ENCODE data around the gene SPIB.

DNA sequence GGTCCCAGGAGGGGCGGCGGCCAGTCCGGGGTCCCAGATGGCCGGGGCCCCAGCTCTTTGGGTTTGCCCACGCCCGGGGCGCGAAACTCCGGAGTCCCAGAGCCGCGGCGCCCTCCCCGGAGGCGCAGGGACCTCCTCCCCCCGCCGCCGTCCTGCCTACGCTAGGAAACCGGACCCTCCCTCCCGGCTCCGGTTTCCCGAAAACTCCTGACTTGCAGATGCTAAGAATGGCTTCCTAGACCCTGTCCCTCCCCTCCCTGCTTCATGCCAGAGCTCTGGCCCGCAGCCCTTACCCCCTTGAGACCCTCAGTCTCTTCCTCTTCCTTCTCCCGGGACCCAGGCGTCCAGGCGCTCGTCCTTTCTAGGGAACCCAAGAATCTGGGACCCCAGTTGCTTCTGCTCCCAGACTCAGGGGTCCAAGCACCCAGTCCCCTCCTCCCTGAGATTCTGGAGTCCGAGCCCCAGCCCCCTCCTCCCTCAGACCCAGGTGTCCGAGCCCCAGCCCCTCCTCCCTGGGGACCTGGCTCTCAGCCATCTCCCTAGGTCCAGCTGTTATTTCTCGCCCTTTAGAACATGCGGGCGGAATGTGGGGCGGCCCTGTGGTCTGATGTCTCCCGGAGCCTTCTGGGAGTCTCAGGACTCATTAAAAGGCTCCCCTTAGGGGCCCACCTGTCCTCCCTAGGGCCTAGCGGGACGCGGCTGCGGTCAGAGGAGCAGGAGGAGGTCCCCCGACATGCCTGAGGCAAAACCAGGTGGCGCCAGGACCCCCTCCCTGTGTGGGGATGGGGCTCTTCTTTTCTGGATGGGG, 13.7 kb downstream of the SPIB start, which contains the start of gene MYBPC2:
- TF ChIP-seq, protein P1, sequence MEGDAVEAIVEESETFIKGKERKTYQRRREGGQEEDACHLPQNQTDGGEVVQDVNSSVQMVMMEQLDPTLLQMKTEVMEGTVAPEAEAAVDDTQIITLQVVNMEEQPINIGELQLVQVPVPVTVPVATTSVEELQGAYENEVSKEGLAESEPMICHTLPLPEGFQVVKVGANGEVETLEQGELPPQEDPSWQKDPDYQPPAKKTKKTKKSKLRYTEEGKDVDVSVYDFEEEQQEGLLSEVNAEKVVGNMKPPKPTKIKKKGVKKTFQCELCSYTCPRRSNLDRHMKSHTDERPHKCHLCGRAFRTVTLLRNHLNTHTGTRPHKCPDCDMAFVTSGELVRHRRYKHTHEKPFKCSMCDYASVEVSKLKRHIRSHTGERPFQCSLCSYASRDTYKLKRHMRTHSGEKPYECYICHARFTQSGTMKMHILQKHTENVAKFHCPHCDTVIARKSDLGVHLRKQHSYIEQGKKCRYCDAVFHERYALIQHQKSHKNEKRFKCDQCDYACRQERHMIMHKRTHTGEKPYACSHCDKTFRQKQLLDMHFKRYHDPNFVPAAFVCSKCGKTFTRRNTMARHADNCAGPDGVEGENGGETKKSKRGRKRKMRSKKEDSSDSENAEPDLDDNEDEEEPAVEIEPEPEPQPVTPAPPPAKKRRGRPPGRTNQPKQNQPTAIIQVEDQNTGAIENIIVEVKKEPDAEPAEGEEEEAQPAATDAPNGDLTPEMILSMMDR (optimal IDR thresholded peaks at IDR 0.05 in 1 of 3, IDR thresholded peaks at IDR 0.05 in 1 of 3, conservative IDR thresholded peaks at IDR 0.05 in 1 of 3; ENCODE audit: extremely low read depth in 1 of 3, insufficient read depth in 2 of 3, low read length in 3 of 3) = no peak
- TF ChIP-seq EZH2 (IDR thresholded peaks at IDR 0.05; ENCODE audit: low read length) = no peak
